Measurements from ENCODE around the gene FH.

GRCh38 chr1:241460098-241460873 lies 59.3 kb downstream of the FH start:
- TF ChIP-seq POLR2A (IDR thresholded peaks at IDR 0.05) (no peak), CTCF (IDR thresholded peaks at IDR 0.05) (no peak)

All from lower leg skin (tissue), 3 donors.